ENCODE data around the gene EIF5A. TPM values are rescaled to one million over a fixed set of nuclear protein-coding genes. Genes with fewer than 3 reads are reported as not detected.

EIF5A gene

GRCh38 chr17:7356072-7356549, 48.7 kb downstream of the EIF5A start:
- Histone ChIP-seq H3K4me2 (ENCODE audit: low read length) (no peak overlapping the region), H3K4me3 (ENCODE audit: low read length) (no peak overlapping the region), H3K27me3 (ENCODE audit: control insufficient read depth, insufficient read depth, low read length) (no peaks in the 10 kb centered on the region), H3K36me3 (ENCODE audit: insufficient read depth, low read length) (no peaks in the 10 kb centered on the region), H3K4me1 (ENCODE audit: control insufficient read depth, insufficient read depth, low read length) (peaks cover 35% of the 10 kb centered on the region), H3K9ac (ENCODE audit: low read depth, low read length) (no peak overlapping the region), H3K9me3 (replicated peaks; ENCODE audit: low read length) (no peaks in the 10 kb centered on the region)

GRCh38 chr17:7356756-7357155, 49.3 kb downstream of the EIF5A start:
- Histone ChIP-seq H3K4me1 (ENCODE audit: control insufficient read depth, insufficient read depth, low read length) (peaks cover 35% of the 10 kb centered on the region), H3K4me3 (ENCODE audit: low read length) (no peak overlapping the region), H3K4me2 (ENCODE audit: low read length) (no peak overlapping the region), H3K9me3 (replicated peaks; ENCODE audit: low read length) (no peaks in the 10 kb centered on the region), H3K27me3 (ENCODE audit: control insufficient read depth, insufficient read depth, low read length) (no peaks in the 10 kb centered on the region), H3K36me3 (ENCODE audit: insufficient read depth, low read length) (no peaks in the 10 kb centered on the region), H3K9ac (ENCODE audit: low read depth, low read length) (no peak overlapping the region)

GRCh38 chr17:7357381-7357780, 50.0 kb downstream of the EIF5A start:
- no peaks in the 10 kb centered on the region for H3K36me3 ChIP-seq (ENCODE audit: insufficient read depth, low read length)
- H3K9ac ChIP-seq (ENCODE audit: low read depth, low read length) = no peak overlapping the region
- H3K9me3 ChIP-seq (replicated peaks; ENCODE audit: low read length) = no peaks in the 10 kb centered on the region
- H3K4me3 ChIP-seq (ENCODE audit: low read length) = no peak overlapping the region
- H3K4me2 ChIP-seq (ENCODE audit: low read length) = no peak overlapping the region
- H3K4me1 ChIP-seq (ENCODE audit: control insufficient read depth, insufficient read depth, low read length) = peaks cover 35% of the 10 kb centered on the region
- no peaks in the 10 kb centered on the region for H3K27me3 ChIP-seq (ENCODE audit: control insufficient read depth, insufficient read depth, low read length)

- Histone ChIP-seq H3K36me3 (ENCODE audit: insufficient read depth, low read length) (no peaks in the 10 kb centered on the region), H3K9me3 (replicated peaks; ENCODE audit: low read length) (no peaks in the 10 kb centered on the region), H3K9ac (ENCODE audit: low read depth, low read length) (no peak overlapping the region), H3K4me3 (ENCODE audit: low read length) (no peak overlapping the region), H3K4me1 (ENCODE audit: control insufficient read depth, insufficient read depth, low read length) (no peaks in the 10 kb centered on the region), H3K27me3 (ENCODE audit: control insufficient read depth, insufficient read depth, low read length) (no peaks in the 10 kb centered on the region), H3K4me2 (ENCODE audit: low read length) (no peak overlapping the region)
These were observed 54.5 kb downstream of the EIF5A start for GRCh38 chr17:7361906-7362305.

Small RNA genes lying within 50 kb of the gene (small RNA-seq; reads per million reads assigned to genes)
- gene AC026954.2 (not detected), gene RF00019 (not detected)

Data from skeletal muscle satellite cell (primary cell).